22Rv1 (cell line): ENCODE results near the gene DMD.

Experiments
- ZFX ChIP-seq: fragments of 450-650 bp; IDR thresholded peaks from 2 replicates; pipeline ENCODE4 v1.6.1; 2017; ENCODE audit warnings: antibody characterized with exemption, borderline replicate concordance
- TF ChIP-seq, protein P1 (sequence below): fragments of 450-650 bp; IDR thresholded peaks from 2 replicates; pipeline ENCODE4 v1.5.1; 2017; ENCODE audit warnings: mild to moderate bottlenecking

DNA sequence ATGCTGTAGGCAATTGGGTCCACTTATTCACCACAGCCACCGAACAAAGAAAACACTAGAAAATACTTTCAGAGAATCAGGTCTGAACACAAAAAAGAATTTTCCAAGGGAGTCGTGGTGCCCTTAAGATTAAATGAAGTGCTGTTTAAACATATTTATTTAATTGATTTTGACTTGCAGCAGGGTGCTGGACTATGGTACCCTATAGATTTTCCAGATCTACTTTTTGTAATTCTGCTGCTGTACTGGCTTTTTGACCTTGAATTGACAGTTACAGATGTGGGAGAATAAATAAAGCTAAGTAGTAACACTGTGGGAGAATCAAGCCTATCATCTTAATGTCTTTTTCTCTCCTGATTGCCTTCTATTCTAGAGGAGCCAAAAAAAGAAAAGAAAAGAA lies 1404.2 kb downstream of the DMD start:
- TF ChIP-seq, protein P1, sequence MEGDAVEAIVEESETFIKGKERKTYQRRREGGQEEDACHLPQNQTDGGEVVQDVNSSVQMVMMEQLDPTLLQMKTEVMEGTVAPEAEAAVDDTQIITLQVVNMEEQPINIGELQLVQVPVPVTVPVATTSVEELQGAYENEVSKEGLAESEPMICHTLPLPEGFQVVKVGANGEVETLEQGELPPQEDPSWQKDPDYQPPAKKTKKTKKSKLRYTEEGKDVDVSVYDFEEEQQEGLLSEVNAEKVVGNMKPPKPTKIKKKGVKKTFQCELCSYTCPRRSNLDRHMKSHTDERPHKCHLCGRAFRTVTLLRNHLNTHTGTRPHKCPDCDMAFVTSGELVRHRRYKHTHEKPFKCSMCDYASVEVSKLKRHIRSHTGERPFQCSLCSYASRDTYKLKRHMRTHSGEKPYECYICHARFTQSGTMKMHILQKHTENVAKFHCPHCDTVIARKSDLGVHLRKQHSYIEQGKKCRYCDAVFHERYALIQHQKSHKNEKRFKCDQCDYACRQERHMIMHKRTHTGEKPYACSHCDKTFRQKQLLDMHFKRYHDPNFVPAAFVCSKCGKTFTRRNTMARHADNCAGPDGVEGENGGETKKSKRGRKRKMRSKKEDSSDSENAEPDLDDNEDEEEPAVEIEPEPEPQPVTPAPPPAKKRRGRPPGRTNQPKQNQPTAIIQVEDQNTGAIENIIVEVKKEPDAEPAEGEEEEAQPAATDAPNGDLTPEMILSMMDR, result no peak
- TF ChIP-seq ZFX, result no peak
